ENCODE data around the gene KLF16. TPM values are rescaled to one million over a fixed set of nuclear protein-coding genes. Genes with fewer than 3 reads are reported as not detected.

KLF16 gene
- polyA plus RNA-seq, 3 donors = 0.51 to 23.3 (median 0.67) TPM

GRCh38 chr19:1827566-1828278 lies 35.7 kb downstream of the KLF16 start:
- peaks cover 22 to 62% of the 10 kb centered on the region in 2 donors for H3K36me3 Mint-ChIP-seq
- TF ChIP-seq, protein P1, sequence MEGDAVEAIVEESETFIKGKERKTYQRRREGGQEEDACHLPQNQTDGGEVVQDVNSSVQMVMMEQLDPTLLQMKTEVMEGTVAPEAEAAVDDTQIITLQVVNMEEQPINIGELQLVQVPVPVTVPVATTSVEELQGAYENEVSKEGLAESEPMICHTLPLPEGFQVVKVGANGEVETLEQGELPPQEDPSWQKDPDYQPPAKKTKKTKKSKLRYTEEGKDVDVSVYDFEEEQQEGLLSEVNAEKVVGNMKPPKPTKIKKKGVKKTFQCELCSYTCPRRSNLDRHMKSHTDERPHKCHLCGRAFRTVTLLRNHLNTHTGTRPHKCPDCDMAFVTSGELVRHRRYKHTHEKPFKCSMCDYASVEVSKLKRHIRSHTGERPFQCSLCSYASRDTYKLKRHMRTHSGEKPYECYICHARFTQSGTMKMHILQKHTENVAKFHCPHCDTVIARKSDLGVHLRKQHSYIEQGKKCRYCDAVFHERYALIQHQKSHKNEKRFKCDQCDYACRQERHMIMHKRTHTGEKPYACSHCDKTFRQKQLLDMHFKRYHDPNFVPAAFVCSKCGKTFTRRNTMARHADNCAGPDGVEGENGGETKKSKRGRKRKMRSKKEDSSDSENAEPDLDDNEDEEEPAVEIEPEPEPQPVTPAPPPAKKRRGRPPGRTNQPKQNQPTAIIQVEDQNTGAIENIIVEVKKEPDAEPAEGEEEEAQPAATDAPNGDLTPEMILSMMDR (IDR thresholded peaks at IDR 0.05) = no peak
- Histone ChIP-seq H2AFZ (ENCODE audit: insufficient read depth, low read depth, low read length, poor library complexity, severe bottlenecking) (no peak overlapping the region), H3K9me3 (replicated peaks in 1 of 2; ENCODE audit: control insufficient read depth in 1 of 2, insufficient read depth in 1 of 2, low read length in 2 of 2) (no peaks in the 10 kb centered on the region), H3K4me3 (replicated peaks in 1 of 3; ENCODE audit: low read depth in 2 of 3, low read length in 3 of 3) (no peak overlapping the region), H4K20me1 (ENCODE audit: insufficient read depth, low read length) (peaks cover 93% of the 10 kb centered on the region), H3K4me1 (ENCODE audit: control insufficient read depth in 1 of 2, insufficient read depth in 2 of 2, low read length in 2 of 2) (no peaks in the 10 kb centered on the region), H3K9ac (ENCODE audit: insufficient read depth, low read length, poor library complexity, severe bottlenecking) (no peak overlapping the region), H3K79me2 (ENCODE audit: insufficient read depth, low read length) (peaks cover 30% of the 10 kb centered on the region), H3K27ac (ENCODE audit: low read depth in 1 of 2, low read length in 2 of 2) (no peak overlapping the region), H3K4me2 (replicated peaks; ENCODE audit: extremely low read depth, low read length, poor library complexity, severe bottlenecking) (no peak overlapping the region), H3K27me3 (ENCODE audit: control insufficient read depth in 2 of 2, insufficient read depth in 2 of 2, low read length in 2 of 2) (no peaks in the 10 kb centered on the region), H3K36me3 (replicated peaks in 1 of 2; ENCODE audit: control insufficient read depth in 1 of 2, insufficient read depth in 2 of 2, low read length in 2 of 2) (peaks cover 53 to 82% of the 10 kb centered on the region in 2 donors)
- no peak for DNase-seq
- H3K4me1 Mint-ChIP-seq = no peaks in the 10 kb centered on the region
- WGBS (ENCODE audit: insufficient coverage) = 91% methylated on average over 35 of the region's 41 CpGs
- H3K27ac Mint-ChIP-seq = no peak overlapping the region
- no peak overlapping the region for H3K4me3 Mint-ChIP-seq
- peaks cover 0 to 2% (median under 1%) of the 10 kb centered on the region in 3 donors for H3K27me3 Mint-ChIP-seq (ENCODE audit: low read depth in 3 of 3)
- intact Hi-C loops (cut with micrococcal nuclease) = loop anchor here in 1 of 2 donors (5.0 kb wide), 1 partner anchor 40 kb away; no protein-coding TSS in a partner anchor
- no peaks in the 10 kb centered on the region for H3K9me3 Mint-ChIP-seq

GRCh38 chr19:1826557-1827521 lies 36.5 kb downstream of the KLF16 start:
- Histone ChIP-seq H3K9me3 (replicated peaks in 1 of 2; ENCODE audit: control insufficient read depth in 1 of 2, insufficient read depth in 1 of 2, low read length in 2 of 2) (no peaks in the 10 kb centered on the region), H4K20me1 (ENCODE audit: insufficient read depth, low read length) (peaks cover 93% of the 10 kb centered on the region), H3K27ac (ENCODE audit: low read depth in 1 of 2, low read length in 2 of 2) (no peak overlapping the region), H3K36me3 (replicated peaks in 1 of 2; ENCODE audit: control insufficient read depth in 1 of 2, insufficient read depth in 2 of 2, low read length in 2 of 2) (peaks cover 57 to 84% of the 10 kb centered on the region in 2 donors), H3K4me3 (replicated peaks in 1 of 3; ENCODE audit: low read depth in 2 of 3, low read length in 3 of 3) (no peak overlapping the region), H3K4me1 (ENCODE audit: control insufficient read depth in 1 of 2, insufficient read depth in 2 of 2, low read length in 2 of 2) (no peaks in the 10 kb centered on the region), H3K4me2 (replicated peaks; ENCODE audit: extremely low read depth, low read length, poor library complexity, severe bottlenecking) (no peak overlapping the region), H2AFZ (ENCODE audit: insufficient read depth, low read depth, low read length, poor library complexity, severe bottlenecking) (no peak overlapping the region), H3K27me3 (ENCODE audit: control insufficient read depth in 2 of 2, insufficient read depth in 2 of 2, low read length in 2 of 2) (no peaks in the 10 kb centered on the region), H3K9ac (ENCODE audit: insufficient read depth, low read length, poor library complexity, severe bottlenecking) (no peak overlapping the region), H3K79me2 (ENCODE audit: insufficient read depth, low read length) (peaks cover 26% of the 10 kb centered on the region)
- Mint-ChIP-seq H3K27me3 (ENCODE audit: low read depth in 3 of 3) (peaks cover 0 to 2% (median 1%) of the 10 kb centered on the region in 3 donors), H3K4me3 (no peak overlapping the region), H3K4me1 (no peaks in the 10 kb centered on the region), H3K9me3 (no peaks in the 10 kb centered on the region), H3K27ac (no peak overlapping the region), H3K36me3 (peaks cover 30 to 63% of the 10 kb centered on the region in 2 donors)
- WGBS (ENCODE audit: insufficient coverage) = 86% methylated on average over 50 of the region's 63 CpGs
- DNase-seq = no peak
- TF ChIP-seq, protein P1 (IDR thresholded peaks at IDR 0.05) = no peak
- intact Hi-C loops (cut with micrococcal nuclease) = loop anchor here in 1 of 2 donors (5.0 kb wide), 1 partner anchor 40 kb away; no protein-coding TSS in a partner anchor
